GM12891 (cell line): ENCODE measurements around the gene ATG5.

ENCODE experiments used
- POLR2A ChIP-seq: IDR thresholded peaks from 2 replicates; pipeline ENCODE4 v1.6.1; 2011; ENCODE audit warnings: low read depth, low read length, control low read depth
- POLR2AphosphoS5 ChIP-seq: IDR thresholded peaks from 2 replicates; pipeline ENCODE4 v1.6.1; 2011; ENCODE audit warnings: low read depth, low read length, control low read depth
- SPI1 ChIP-seq: IDR thresholded peaks from 2 replicates; pipeline ENCODE4 v1.6.1; 2011; ENCODE audit warnings: low read depth, low read length, control low read depth
- TAF1 ChIP-seq: IDR thresholded peaks from 2 replicates; pipeline ENCODE4 v1.6.1; 2011; ENCODE audit warnings: low read depth, low read length, control low read depth

DNA sequence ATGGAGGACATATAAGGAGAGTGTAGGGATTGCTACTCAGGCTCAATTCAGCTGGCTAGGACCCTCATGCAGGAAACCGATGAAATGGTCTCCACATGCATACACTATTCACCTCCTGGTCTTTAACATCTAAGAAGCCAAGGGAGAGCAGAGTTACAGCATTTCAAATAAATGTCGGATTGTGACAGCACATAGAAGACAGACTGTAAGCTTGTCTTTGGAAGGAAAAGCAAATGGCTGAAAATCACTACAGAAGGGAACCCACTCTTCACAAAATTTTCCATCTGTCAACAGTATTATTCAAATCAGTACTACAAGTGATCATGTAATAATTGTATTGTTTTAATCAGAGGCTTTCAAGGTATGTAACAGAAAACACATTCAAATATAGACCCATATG lies 72.9 kb downstream of the ATG5 start:
- no peak for TF ChIP-seq POLR2A
- no peak for TF ChIP-seq TAF1
- TF ChIP-seq POLR2AphosphoS5, result no peak
- no peak for TF ChIP-seq SPI1
